Activated T-helper 1 cell treated with Interleukin-2 at 50 U/mL for 16 hours (primary cell): ENCODE measurements around the gene EXOC8.

Experiments used
- DNase-seq: peaks from one replicate; pipeline ENCODE4 v3.0.0-alpha.2; 2020; ENCODE audit warnings: low read depth

EXOC8 gene

DNA sequence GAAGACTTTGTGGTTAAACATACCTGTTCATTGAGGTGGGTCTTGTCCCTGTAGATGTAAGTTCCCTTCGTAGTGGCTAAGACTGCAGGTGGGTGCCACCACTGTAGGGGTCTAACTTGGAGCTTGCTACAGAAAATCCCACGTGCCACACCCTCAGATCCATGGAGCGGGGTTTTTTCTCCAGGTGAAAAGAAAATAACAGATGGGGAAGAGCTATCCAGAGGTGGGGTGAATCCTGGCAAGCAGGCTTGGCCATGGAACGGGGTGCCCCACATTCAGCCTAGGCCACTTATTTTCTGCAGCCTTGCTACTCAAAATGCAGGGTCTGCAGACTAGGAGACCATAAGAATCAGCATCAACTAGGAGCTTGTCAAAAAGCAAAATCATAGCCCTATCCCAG is 24.0 kb downstream of the EXOC8 start:
- no peak for DNase-seq

DNA sequence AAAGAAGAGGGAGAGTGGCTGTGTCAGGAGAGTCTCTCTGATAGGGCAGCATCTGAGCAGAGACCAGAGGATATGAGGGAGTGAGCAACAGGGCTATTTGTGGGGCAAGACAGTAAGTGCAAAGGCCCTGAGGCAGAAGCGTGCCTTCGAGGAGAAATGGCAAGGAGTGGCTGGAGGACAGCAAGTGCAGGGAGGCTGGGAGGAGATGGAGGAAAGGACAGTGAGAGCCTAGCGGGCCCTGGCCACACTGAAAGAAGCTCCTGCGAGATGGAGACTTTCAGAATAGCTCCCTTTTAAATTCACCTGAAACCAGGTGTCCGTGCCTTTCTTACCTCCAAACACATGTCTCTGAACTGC is 25.2 kb downstream of the EXOC8 start:
- no peak for DNase-seq

DNA sequence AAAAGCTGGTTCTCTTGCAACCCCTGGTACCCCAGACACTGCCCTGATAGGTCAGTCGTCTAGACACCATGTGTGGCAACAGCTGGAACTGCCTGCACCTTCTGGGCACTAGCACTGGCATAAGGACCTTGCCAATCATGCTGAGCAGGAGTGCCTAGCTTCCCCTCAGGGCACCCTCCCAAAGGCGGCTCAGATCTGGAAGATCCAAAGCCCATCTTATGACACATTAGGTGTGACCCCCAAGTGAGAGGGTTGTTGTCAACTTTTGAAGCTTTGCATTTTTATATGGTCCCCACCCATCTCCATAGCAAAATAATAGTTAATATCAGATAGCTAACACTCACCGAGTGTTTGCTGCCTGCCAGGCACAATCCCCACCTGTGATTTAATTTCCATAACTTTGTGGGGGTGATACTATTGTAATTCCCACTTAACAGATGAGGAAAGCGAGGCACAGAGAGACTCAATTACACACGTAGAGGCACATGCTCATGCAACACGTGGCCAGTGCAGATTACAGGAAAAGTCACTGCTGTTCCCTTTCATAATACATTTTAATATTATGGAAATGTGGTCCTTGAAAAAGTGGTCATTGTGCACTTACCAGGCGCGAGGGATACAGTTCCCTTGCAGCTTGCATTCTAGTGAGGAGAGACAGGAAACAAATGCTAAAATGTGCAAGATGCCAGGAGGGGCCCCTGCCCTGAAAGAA is 25.8 kb downstream of the EXOC8 start:
- no peak for DNase-seq

- no peak for DNase-seq
Observed at GRCh38 chr1:231310391-231310934, 27.2 kb downstream of the EXOC8 start.

DNA sequence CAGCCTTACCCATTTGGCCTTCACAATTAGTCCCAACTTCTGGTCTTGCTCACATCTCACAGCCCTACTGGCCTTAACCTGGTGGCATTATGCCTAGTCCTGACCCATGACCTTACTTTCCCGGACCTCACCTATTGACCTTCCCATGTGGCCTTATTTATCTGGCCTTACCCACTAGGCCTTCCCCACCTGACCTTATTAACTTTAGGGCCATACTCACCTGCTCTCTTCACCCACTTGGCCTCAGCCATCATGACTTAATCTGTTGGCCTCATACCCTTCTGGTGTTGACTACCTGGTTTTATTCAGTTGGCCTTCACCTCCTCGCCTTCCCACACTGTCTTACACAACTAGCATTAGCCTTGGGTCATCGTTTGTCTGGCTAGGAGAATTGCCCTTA is 35.7 kb downstream of the EXOC8 start:
- no peak for DNase-seq

DNA sequence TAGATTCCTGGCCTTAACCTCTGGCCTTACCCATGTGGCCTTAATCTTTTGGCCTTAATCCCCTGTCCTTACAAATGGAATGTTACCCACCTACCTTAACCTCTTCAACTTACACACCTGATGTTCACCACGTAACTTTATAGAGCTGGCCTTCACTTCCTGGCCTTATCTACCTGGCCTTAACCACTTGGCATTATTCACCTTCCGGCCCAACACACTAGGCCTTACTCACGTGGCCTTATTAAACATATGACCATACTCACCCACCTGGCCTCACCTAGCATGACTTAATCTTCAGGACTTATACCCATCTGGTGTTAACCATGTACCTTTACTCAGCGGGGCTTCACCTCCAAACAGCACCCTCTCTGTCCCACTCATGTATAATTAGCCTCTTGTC is 41.7 kb downstream of the EXOC8 start:
- no peak for DNase-seq

DNA sequence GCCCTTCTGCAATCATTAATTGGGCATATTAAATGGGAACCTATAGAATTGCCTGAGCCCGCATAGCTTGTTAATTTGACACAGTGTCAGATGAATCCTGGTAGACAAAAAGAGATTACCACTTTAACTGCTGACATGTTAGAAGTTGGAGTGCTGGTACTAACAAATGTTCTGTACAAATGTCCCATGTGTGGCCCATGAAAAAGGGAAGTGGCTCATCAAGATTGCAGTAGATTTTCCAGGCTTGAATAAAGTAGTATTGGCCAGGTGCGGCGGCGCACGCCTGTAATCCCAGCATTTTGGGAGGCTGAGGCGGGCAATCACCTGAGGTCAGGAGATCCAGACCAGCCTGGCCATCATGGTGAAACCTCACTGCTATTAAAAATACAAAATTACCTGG is 51.0 kb downstream of the EXOC8 start:
- no peak for DNase-seq

DNA sequence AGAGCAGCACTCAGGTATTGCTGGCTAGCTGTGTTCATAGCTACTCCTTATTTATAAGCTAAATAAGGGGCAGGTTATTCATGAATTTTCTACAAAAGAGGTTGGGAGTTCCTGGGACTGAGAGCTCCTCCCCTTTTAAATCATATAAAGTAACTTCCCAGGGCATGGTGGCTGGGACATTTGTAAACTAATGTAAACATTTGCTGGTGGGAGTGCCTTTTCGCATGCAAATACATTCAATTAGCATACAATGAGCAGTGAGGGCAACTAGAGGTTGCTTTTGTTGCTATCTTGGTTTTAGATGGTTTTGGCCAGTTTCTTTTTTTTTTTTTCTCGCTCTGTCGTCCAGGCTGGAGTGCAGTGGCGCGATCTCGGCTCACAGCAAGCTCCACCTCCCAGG is 53.2 kb downstream of the EXOC8 start:
- DNase-seq, result no peak
